HUES6 (cell line): ENCODE measurements around the gene WNT2.
"Not testable (repeated sequence)": the region's sequence is repeated elsewhere in the genome, so short reads cannot be mapped to it uniquely, and the experiment has no call there.

ENCODE experiments used
- H3K27ac ChIP-seq: 2 replicates; pipeline ENCODE4 v1.7.0; 2013; ENCODE audit warnings: low read depth, mild to moderate bottlenecking, low read length, inconsistent platforms
- H3K27me3 ChIP-seq: 2 replicates; pipeline ENCODE4 v1.6.1; 2013; ENCODE audit warnings: low read length; ENCODE audit not compliant: control insufficient read depth, insufficient read depth
- H3K36me3 ChIP-seq: 2 replicates; pipeline ENCODE4 v1.6.1; 2013; ENCODE audit warnings: low read length; ENCODE audit not compliant: control insufficient read depth, insufficient read depth
- H3K4me1 ChIP-seq: 2 replicates; pipeline ENCODE4 v1.6.1; 2013; ENCODE audit warnings: low read length; ENCODE audit not compliant: control insufficient read depth, insufficient read depth
- H3K4me3 ChIP-seq: 2 replicates; pipeline ENCODE4 v1.5.1; 2013; ENCODE audit warnings: low read depth, low read length
- H3K9ac ChIP-seq: one replicate; pipeline ENCODE4 v1.6.1; 2013; ENCODE audit warnings: mild to moderate bottlenecking, low read length
- H3K9me3 ChIP-seq: 2 replicates; pipeline ENCODE4 v1.6.1; 2013; ENCODE audit warnings: low read depth, low read length; ENCODE audit not compliant: control insufficient read depth, insufficient read depth

WNT2 gene

DNA sequence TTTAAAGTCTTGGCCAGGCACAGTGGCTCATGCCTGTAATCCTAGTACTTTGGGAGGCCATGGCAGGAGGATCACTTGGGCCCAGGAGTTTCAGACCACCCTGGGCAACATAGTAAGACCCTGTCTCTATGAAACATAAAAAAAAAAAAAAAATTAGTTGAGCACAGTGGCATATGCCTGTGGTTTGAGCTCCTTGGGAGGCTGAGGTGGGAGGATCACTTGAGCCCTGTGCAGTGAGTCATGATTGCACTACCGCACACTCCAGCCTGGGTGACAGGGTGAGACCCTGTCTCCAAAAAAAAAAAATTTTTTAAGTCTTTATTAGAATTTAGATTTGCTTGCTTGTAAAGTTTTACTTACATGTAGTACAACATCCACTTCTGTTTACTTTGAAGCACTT lies 14.0 kb downstream of the WNT2 start:
- Histone ChIP-seq H3K9me3 (no peaks in the 10 kb centered on the region), H3K4me3 (no peak overlapping the region), H3K4me1 (peaks cover 13% of the 10 kb centered on the region; the same call in 1 of the 2 replicates), H3K36me3 (no peaks in the 10 kb centered on the region), H3K27ac (no peak overlapping the region), H3K9ac (no peak overlapping the region), H3K27me3 (no peaks in the 10 kb centered on the region)

DNA sequence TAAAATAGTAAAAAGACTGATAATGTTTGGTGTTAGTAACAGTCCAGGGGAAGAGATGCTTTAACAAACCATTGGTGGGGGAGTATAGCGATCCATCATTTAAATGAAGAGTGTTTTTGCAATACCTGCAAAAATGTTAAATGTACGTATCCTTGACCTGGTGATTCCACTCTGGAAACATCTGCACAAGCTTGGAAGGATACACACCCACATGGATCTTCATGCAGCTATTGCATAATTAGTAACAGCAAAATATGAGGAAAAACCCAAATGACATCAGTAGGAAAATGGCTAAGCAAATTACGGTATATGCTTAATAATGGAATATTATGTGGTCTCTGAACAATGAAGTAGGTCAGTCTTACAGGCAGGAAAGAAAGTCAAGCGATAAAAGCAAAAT lies 20.5 kb downstream of the WNT2 start:
- Histone ChIP-seq H3K4me3 (no peak overlapping the region), H3K9ac (no peak overlapping the region), H3K27ac (no peak overlapping the region), H3K4me1 (peaks cover 6% of the 10 kb centered on the region; the same call in 1 of the 2 replicates), H3K36me3 (no peaks in the 10 kb centered on the region), H3K27me3 (no peaks in the 10 kb centered on the region), H3K9me3 (no peaks in the 10 kb centered on the region)

DNA sequence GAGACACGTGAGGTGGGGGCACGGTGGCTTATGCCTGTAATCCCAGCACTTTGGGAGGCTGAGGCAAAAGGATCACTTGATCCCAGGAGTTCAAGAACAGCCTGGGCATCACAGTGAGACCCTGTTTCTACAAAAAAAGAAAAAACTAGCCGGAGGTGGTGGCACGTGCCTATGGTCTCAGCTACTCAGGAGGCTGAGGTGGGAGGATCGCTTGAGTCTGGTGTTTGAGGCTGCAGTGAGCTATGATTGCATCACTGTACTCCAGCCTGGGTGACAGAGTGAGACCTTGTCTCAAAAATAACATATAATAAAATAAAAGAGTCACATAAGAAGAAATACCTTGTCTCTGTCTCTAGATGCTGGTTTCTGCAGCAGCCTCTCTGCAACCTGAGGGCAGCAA lies 22.4 kb downstream of the WNT2 start:
- H3K9me3 ChIP-seq, H3K27me3 ChIP-seq: not testable (repeated sequence)

DNA sequence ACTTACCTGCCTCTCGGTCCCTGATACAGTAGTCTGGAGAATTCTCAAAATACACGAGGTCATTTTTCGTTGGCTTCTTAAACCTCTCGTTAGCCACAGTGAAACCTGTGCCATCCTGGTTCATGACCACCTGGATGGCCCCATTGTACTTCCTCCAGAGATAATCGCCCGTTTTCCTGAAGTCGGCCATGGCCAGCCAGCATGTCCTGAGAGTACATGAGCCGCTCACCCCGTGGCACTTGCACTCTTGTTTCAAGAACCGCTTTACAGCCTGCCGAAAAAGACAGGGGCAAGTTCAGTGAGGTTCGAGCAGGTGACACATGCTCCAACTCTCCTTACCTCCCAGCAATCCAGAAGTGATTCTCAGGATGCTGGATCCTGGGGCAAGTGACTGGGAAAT lies 25.3 kb downstream of the WNT2 start:
- Histone ChIP-seq H3K9ac (no peak overlapping the region), H3K36me3 (no peaks in the 10 kb centered on the region), H3K4me1 (no peaks in the 10 kb centered on the region), H3K27ac (no peak overlapping the region), H3K4me3 (no peak overlapping the region), H3K27me3 (no peaks in the 10 kb centered on the region), H3K9me3 (no peaks in the 10 kb centered on the region)

More for the DNA sequence above, 22.4 kb downstream of the WNT2 start:
- H3K4me1 ChIP-seq, H3K9ac ChIP-seq, H3K4me3 ChIP-seq, H3K27ac ChIP-seq, H3K36me3 ChIP-seq: not testable (repeated sequence)

DNA sequence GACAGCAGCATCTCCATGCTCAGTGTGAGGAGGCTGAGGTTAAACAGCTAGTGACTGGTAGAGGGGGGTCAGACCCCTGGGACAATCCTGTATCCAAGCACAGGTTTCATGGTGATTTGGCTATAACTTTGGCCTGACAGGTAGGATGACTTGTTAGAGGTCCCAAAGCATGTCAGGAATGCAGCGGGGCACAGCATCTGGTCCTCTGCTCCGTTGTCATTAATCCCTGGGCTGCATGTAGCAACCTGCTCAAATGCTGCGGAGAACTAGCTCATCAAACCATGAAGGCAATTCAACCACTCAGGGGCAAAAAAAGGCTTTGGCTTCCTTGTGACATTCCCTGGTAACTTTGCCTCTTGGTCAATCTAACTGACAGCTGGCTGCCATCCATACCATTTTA lies 26.8 kb downstream of the WNT2 start:
- Histone ChIP-seq H3K36me3 (no peaks in the 10 kb centered on the region), H3K27ac (no peak overlapping the region), H3K4me3 (no peak overlapping the region), H3K27me3 (no peaks in the 10 kb centered on the region), H3K4me1 (no peaks in the 10 kb centered on the region), H3K9ac (no peak overlapping the region), H3K9me3 (no peaks in the 10 kb centered on the region)

DNA sequence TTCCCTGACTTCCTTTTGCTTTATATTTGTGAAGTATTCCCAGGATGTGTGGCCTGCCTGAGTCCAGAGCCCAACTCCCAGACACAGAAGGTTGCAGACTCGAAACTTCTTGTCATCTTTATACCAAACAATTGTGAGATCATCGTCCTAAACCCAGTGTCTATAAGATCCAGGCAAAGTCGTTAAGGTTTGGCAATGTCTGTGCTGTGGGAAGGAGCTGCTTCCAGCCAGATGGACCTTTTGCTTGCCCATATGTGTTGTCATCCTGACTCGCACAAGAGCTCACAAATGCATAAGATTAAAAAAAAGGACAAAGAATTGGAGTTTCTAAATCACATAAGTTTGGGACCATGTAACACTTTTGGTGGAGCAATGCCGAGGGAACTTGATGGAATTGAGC lies 37.0 kb downstream of the WNT2 start:
- H3K9me3 ChIP-seq, result no peaks in the 10 kb centered on the region
- no peak overlapping the region for H3K9ac ChIP-seq
- no peaks in the 10 kb centered on the region for H3K36me3 ChIP-seq
- no peaks in the 10 kb centered on the region; the same call in 1 of the 2 replicates for H3K4me1 ChIP-seq
- H3K27ac ChIP-seq, result no peak overlapping the region
- no peaks in the 10 kb centered on the region for H3K27me3 ChIP-seq
- H3K4me3 ChIP-seq, result no peak overlapping the region

DNA sequence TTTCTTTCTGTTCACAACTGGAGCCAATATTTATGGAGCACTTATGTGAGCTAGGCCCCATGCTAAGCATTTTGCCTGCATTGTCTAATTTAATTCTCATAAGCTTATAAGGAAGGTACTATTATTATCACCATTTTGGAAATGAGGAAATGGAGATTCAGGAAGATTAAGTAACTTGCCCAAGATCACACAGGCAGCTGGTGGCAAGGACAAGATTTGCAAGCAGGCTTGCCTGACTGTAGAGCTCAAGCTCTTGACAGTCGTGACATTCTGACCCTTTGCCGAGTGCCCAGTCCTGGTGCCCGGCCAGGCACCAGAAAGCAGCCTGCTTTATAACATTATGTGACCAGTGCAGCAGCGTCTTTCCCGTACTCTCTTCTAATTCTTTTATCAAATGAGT lies 38.2 kb downstream of the WNT2 start:
- Histone ChIP-seq H3K27ac (no peak overlapping the region), H3K4me3 (no peak overlapping the region), H3K9me3 (no peaks in the 10 kb centered on the region), H3K27me3 (no peaks in the 10 kb centered on the region), H3K4me1 (no peaks in the 10 kb centered on the region; the same call in 1 of the 2 replicates), H3K36me3 (no peaks in the 10 kb centered on the region), H3K9ac (no peak overlapping the region)

DNA sequence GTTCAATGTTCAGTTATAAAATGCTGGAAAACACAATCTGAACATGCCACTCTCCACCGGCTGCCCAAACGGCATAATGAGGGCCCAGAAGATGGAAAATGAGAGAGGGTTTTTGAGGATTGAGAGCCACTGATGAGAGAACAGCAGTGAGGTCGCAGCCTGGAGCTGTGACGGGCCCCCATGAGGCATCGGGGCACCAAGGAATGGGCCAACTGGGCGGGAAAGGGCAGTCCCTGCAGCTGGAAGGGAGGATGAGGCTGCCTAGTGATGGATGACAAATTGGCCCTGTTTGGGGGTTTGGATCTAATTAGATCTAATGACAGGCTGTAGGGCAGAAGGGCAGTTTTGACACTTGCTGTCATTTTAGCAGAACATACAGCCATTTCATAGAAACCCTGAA lies 39.1 kb downstream of the WNT2 start:
- no peak overlapping the region for H3K4me3 ChIP-seq
- H3K36me3 ChIP-seq, result no peaks in the 10 kb centered on the region
- H3K9me3 ChIP-seq, result no peaks in the 10 kb centered on the region
- no peaks in the 10 kb centered on the region; the same call in 1 of the 2 replicates for H3K4me1 ChIP-seq
- no peak overlapping the region for H3K27ac ChIP-seq
- H3K27me3 ChIP-seq, result no peaks in the 10 kb centered on the region
- H3K9ac ChIP-seq, result no peak overlapping the region

DNA sequence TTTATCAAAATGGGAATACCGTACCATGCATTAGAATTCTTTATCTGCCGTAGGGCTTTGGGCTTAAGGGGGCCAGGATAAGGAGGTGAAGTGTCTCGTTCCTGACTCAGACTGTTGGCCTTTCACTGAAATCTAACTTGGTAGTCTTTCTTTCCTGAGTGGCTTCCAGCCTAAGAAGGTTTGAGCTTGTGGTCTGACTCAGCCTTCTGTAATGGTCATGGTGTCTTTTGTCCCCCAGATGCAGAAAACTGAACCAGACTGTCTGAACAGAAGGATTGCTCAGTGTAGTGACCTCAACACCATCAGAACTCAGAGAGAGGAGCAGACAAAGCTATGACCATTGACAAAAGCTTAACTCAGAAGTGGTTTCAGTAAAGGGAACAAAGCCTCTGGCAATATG lies 39.5 kb downstream of the WNT2 start:
- H3K4me1 ChIP-seq, result no peaks in the 10 kb centered on the region; the same call in 1 of the 2 replicates
- H3K4me3 ChIP-seq, result no peak overlapping the region
- H3K36me3 ChIP-seq, result no peaks in the 10 kb centered on the region
- no peaks in the 10 kb centered on the region for H3K9me3 ChIP-seq
- H3K27me3 ChIP-seq, result no peaks in the 10 kb centered on the region
- H3K9ac ChIP-seq, result no peak overlapping the region
- H3K27ac ChIP-seq, result no peak overlapping the region

DNA sequence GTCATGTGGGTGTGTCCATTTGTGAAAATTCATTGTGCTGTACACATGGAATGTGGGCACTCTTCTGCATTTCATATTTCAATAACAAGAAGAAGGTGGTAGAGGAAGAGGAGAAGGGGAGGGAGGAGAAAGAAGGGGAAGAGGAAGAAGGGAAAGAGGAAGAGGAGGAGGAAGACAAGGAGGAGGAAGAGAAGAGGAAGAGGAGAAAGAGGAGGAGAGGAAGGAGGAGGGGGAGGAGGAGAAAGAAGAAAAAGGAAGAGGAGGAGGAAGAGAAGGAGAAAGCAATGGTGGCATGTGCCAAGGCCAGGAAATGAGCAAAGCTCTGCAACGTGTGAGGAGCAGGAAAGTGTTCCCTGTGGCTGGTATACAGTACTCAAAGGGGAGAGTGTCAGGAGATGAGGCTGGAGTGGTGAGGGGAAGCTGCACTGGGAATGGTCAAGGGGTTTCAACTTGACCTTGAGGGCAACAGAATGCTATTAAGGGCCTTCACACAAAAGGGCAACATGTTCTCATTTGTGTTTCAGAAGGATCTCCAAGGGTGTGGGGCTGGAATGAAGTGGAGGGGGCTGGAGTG lies 40.5 kb downstream of the WNT2 start:
- Histone ChIP-seq H3K9me3 (no peaks in the 10 kb centered on the region), H3K27me3 (no peaks in the 10 kb centered on the region), H3K4me1 (no peaks in the 10 kb centered on the region), H3K27ac (no peak overlapping the region), H3K36me3 (no peaks in the 10 kb centered on the region), H3K4me3 (no peak overlapping the region), H3K9ac (no peak overlapping the region)

DNA sequence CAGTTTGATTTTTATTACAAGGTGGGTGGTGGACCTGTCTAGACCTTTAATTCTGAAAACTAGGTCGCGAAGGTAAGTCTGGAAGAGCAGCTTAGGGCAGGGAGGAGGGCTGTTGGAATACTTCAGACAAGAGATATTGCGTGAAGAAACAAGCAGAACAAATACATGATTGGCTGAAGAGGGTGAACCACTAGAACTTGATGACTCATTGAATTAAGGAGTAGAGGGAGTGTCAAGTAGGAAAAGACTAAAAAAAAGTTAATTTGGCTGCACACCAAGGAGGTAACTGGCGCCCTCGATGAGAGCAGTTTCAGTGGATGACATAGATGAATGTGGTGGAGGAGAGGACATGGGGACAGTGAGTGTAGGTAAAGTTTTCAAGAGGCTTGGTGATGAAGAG lies 41.3 kb downstream of the WNT2 start:
- no peak overlapping the region for H3K9ac ChIP-seq
- no peaks in the 10 kb centered on the region for H3K27me3 ChIP-seq
- H3K4me1 ChIP-seq, result no peaks in the 10 kb centered on the region
- H3K27ac ChIP-seq, result no peak overlapping the region
- no peaks in the 10 kb centered on the region for H3K36me3 ChIP-seq
- H3K4me3 ChIP-seq, result no peak overlapping the region
- no peaks in the 10 kb centered on the region for H3K9me3 ChIP-seq
